Neural progenitor cell (in vitro differentiated cells): Measurements from ENCODE around the gene CAPN10.

Source experiments
- EZH2 ChIP-seq: fragments of 200-600 bp; sonication (generic); IDR thresholded peaks from 2 replicates; pipeline ENCODE4 v1.6.1; 2017; ENCODE audit warnings: antibody characterized with exemption, mild to moderate bottlenecking, moderate library complexity
- EZH2phosphoT487 ChIP-seq: fragments of 200-600 bp; sonication (generic); IDR thresholded peaks from 2 replicates; pipeline ENCODE4 v1.6.1; 2017; ENCODE audit warnings: antibody characterized with exemption
- TF ChIP-seq, protein P1 (sequence below): fragments of 200-600 bp; sonication (generic); IDR thresholded peaks from 2 replicates; pipeline ENCODE4 v1.5.1; 2017; ENCODE audit warnings: antibody characterized with exemption, mild to moderate bottlenecking

DNA sequence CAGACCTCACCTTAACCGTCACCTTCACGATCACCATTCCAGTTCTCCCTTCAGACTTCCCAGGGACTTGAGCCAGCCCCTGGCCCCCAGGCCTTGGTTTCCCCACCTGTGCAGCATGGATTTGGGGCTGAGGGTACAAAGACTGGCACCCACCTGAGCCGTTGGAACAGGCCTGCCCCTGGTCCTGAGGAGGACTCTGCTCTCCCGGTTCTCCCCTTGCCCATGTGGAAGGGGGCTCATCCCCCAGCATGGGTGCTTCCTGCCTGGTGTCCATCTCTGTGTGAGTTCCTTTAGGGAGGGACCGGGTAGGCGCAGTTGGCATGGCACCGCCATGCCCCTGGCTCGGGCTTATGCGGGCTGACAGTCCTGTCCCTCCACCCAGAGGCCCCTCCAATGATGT is 27.9 kb downstream of the CAPN10 start:
- no peak for TF ChIP-seq EZH2
- TF ChIP-seq, protein P1, sequence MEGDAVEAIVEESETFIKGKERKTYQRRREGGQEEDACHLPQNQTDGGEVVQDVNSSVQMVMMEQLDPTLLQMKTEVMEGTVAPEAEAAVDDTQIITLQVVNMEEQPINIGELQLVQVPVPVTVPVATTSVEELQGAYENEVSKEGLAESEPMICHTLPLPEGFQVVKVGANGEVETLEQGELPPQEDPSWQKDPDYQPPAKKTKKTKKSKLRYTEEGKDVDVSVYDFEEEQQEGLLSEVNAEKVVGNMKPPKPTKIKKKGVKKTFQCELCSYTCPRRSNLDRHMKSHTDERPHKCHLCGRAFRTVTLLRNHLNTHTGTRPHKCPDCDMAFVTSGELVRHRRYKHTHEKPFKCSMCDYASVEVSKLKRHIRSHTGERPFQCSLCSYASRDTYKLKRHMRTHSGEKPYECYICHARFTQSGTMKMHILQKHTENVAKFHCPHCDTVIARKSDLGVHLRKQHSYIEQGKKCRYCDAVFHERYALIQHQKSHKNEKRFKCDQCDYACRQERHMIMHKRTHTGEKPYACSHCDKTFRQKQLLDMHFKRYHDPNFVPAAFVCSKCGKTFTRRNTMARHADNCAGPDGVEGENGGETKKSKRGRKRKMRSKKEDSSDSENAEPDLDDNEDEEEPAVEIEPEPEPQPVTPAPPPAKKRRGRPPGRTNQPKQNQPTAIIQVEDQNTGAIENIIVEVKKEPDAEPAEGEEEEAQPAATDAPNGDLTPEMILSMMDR: no peak
- no peak for TF ChIP-seq EZH2phosphoT487
